AML-193 (cell line): ENCODE results near the gene RIT2.

ENCODE experiments used
- DNase-seq, 2 experiments: peaks; one replicate each; lab custom pipeline; 2025; lab: John Stamatoyannopoulos, UW

The RIT2 gene

GRCh38 chr18:43115076-43115921, at the start of gene RIT2:
TSS of gene RIT2 (minus strand) at chr18:43115685.
- DNase-seq = no peak

GRCh38 chr18:43161528-43161927, 46.0 kb upstream of the RIT2 start:
- no peak for DNase-seq

GRCh38 chr18:43160509-43160908, 45.0 kb upstream of the RIT2 start:
- DNase-seq = no peak

GRCh38 chr18:43159926-43160325, 44.4 kb upstream of the RIT2 start:
- DNase-seq = no peak

GRCh38 chr18:43159086-43159770, 43.7 kb upstream of the RIT2 start:
- DNase-seq = no peak

GRCh38 chr18:43158381-43158780, 42.9 kb upstream of the RIT2 start:
- DNase-seq = no peak

GRCh38 chr18:43155842-43156241, 40.4 kb upstream of the RIT2 start:
- no peak for DNase-seq

GRCh38 chr18:43148231-43148630, 32.7 kb upstream of the RIT2 start:
- no peak for DNase-seq

GRCh38 chr18:43141208-43141607, 25.7 kb upstream of the RIT2 start:
- DNase-seq = no peak

- DNase-seq = no peak
Measured at GRCh38 chr18:43139288-43139946, 23.9 kb upstream of the RIT2 start.

GRCh38 chr18:43134876-43135275, 19.4 kb upstream of the RIT2 start:
- no peak for DNase-seq

GRCh38 chr18:43130716-43131260, 15.3 kb upstream of the RIT2 start:
- DNase-seq = no peak

- DNase-seq = no peak
Measured at GRCh38 chr18:43129946-43130524, 14.6 kb upstream of the RIT2 start.

- DNase-seq = no peak
Measured at GRCh38 chr18:43125471-43125870, 10.0 kb upstream of the RIT2 start.

GRCh38 chr18:43122955-43123354, 7.5 kb upstream of the RIT2 start:
- DNase-seq = no peak

- DNase-seq = no peak
Measured at GRCh38 chr18:43116699-43117294, 1.3 kb upstream of the RIT2 start.

GRCh38 chr18:43113220-43113895, 2.1 kb downstream of the RIT2 start:
- DNase-seq = no peak

- DNase-seq = no peak
Measured at GRCh38 chr18:43108882-43109281, 6.6 kb downstream of the RIT2 start.

GRCh38 chr18:43108469-43108868, 7.0 kb downstream of the RIT2 start:
- no peak for DNase-seq

GRCh38 chr18:43093646-43094045, 21.8 kb downstream of the RIT2 start:
- DNase-seq = no peak

GRCh38 chr18:43092539-43092938, 22.9 kb downstream of the RIT2 start:
- no peak for DNase-seq
